H7 (cell line): ENCODE measurements around the gene PTPRD. TPM values are rescaled to one million over a fixed set of nuclear protein-coding genes. Genes with fewer than 3 reads are reported as not detected.

Source experiments
- DNase-seq: peaks from one replicate; pipeline ENCODE4 v3.0.0; 2012
- H3K27me3 ChIP-seq: 2 replicates; pipeline ENCODE4 v1.6.0; 2011; ENCODE audit warnings: mild to moderate bottlenecking, low read length; ENCODE audit not compliant: control insufficient read depth, insufficient read depth
- H3K36me3 ChIP-seq: replicated peaks from 2 replicates; pipeline ENCODE4 v1.5.1; 2011; ENCODE audit warnings: low read length; ENCODE audit not compliant: control insufficient read depth, insufficient read depth
- H3K4me3 ChIP-seq: 2 replicates; pipeline ENCODE4 v1.5.1; 2011; ENCODE audit warnings: low read depth, mild to moderate bottlenecking, control low read depth, low read length, moderate library complexity; ENCODE audit not compliant: insufficient read depth
- total RNA-seq: library from RNA; depleted of rRNA; stranded (reverse); fragments of >200 nt; shearing (Covaris generic); gene quantifications from 2 replicates; pipeline ENCODE4 v1.2.3, GENCODE V29; 2014

PTPRD gene
- total RNA-seq, 1 experiment from 2014 or later: 21.5 TPM

GRCh38 chr9:8589476-8589875, 2023.3 kb downstream of the PTPRD start:
- Histone ChIP-seq H3K27me3 (no peaks in the 10 kb centered on the region), H3K36me3 (no peaks in the 10 kb centered on the region), H3K4me3 (no peak overlapping the region)
- no peak for DNase-seq

- no peak overlapping the region for H3K4me3 ChIP-seq
- no peaks in the 10 kb centered on the region for H3K27me3 ChIP-seq
- no peaks in the 10 kb centered on the region for H3K36me3 ChIP-seq
- DNase-seq: no peak
Observed at GRCh38 chr9:8585036-8585435, 2027.8 kb downstream of the PTPRD start.

- no peak for DNase-seq
- H3K27me3 ChIP-seq: no peaks in the 10 kb centered on the region
- H3K36me3 ChIP-seq: no peaks in the 10 kb centered on the region
- no peak overlapping the region for H3K4me3 ChIP-seq
Observed at GRCh38 chr9:8579661-8580060, 2033.1 kb downstream of the PTPRD start.

- H3K4me3 ChIP-seq: no peak overlapping the region
- H3K36me3 ChIP-seq: no peaks in the 10 kb centered on the region
- no peaks in the 10 kb centered on the region for H3K27me3 ChIP-seq
- no peak for DNase-seq
Observed at GRCh38 chr9:8576741-8577140, 2036.1 kb downstream of the PTPRD start.

- no peaks in the 10 kb centered on the region for H3K36me3 ChIP-seq
- no peak for DNase-seq
- no peak overlapping the region for H3K4me3 ChIP-seq
- H3K27me3 ChIP-seq: no peaks in the 10 kb centered on the region
Observed at GRCh38 chr9:8574846-8575245, 2038.0 kb downstream of the PTPRD start.

- no peak overlapping the region for H3K4me3 ChIP-seq
Observed at GRCh38 chr9:8572209-8572608, 2040.6 kb downstream of the PTPRD start.

GRCh38 chr9:8571643-8572042, 2041.2 kb downstream of the PTPRD start:
- DNase-seq: no peak
- Histone ChIP-seq H3K36me3 (no peaks in the 10 kb centered on the region), H3K27me3 (no peaks in the 10 kb centered on the region), H3K4me3 (no peak overlapping the region)

More at GRCh38 chr9:8572209-8572608, 2040.6 kb downstream of the PTPRD start:
- H3K36me3 ChIP-seq: no peaks in the 10 kb centered on the region
- DNase-seq: no peak
- no peaks in the 10 kb centered on the region for H3K27me3 ChIP-seq

- no peak overlapping the region for H3K4me3 ChIP-seq
- no peaks in the 10 kb centered on the region for H3K36me3 ChIP-seq
- H3K27me3 ChIP-seq: no peaks in the 10 kb centered on the region
- DNase-seq: no peak
Observed at GRCh38 chr9:8570776-8571175, 2042.0 kb downstream of the PTPRD start.

- Histone ChIP-seq H3K27me3 (no peaks in the 10 kb centered on the region), H3K4me3 (no peak overlapping the region), H3K36me3 (no peaks in the 10 kb centered on the region)
- DNase-seq: no peak
Observed at GRCh38 chr9:8569823-8570222, 2043.0 kb downstream of the PTPRD start.

- Histone ChIP-seq H3K4me3 (no peak overlapping the region), H3K36me3 (no peaks in the 10 kb centered on the region), H3K27me3 (no peaks in the 10 kb centered on the region)
- DNase-seq: no peak
Observed at GRCh38 chr9:8567963-8568579, 2044.7 kb downstream of the PTPRD start.

- no peaks in the 10 kb centered on the region for H3K36me3 ChIP-seq
- H3K4me3 ChIP-seq: no peak overlapping the region
- DNase-seq: no peak
- no peaks in the 10 kb centered on the region for H3K27me3 ChIP-seq
Observed at GRCh38 chr9:8564960-8565359, 2047.8 kb downstream of the PTPRD start.

- H3K4me3 ChIP-seq: no peak overlapping the region
- DNase-seq: peak; percentile 8
- H3K36me3 ChIP-seq: no peaks in the 10 kb centered on the region
- no peaks in the 10 kb centered on the region for H3K27me3 ChIP-seq
Observed at GRCh38 chr9:8560560-8561525, 2052.0 kb downstream of the PTPRD start.

- no peak for DNase-seq
- no peaks in the 10 kb centered on the region for H3K27me3 ChIP-seq
Observed at GRCh38 chr9:8558176-8558575, 2054.6 kb downstream of the PTPRD start.

GRCh38 chr9:8555762-8556500, 2056.9 kb downstream of the PTPRD start:
- Histone ChIP-seq H3K4me3 (no peak overlapping the region), H3K36me3 (no peaks in the 10 kb centered on the region), H3K27me3 (no peaks in the 10 kb centered on the region)
- no peak for DNase-seq

More at GRCh38 chr9:8558176-8558575, 2054.6 kb downstream of the PTPRD start:
- Histone ChIP-seq H3K36me3 (no peaks in the 10 kb centered on the region), H3K4me3 (no peak overlapping the region)
